K562 (cell line): ENCODE results near the gene JAKMIP1.

Source experiments
- FOXA3 ChIP-seq, 2 experiments: fragments of 450-650 bp in 1 of 2; sonication (generic) in 1 of 2; formaldehyde crosslinking; IDR thresholded peaks in 1 of 2; conservative IDR thresholded peaks in 1 of 2; 2 replicates each; pipeline versions ENCODE4 v1.4.0 to v1.8.0; 2020 to 2022; ENCODE audit warnings: mild to moderate bottlenecking in 2 of 2, missing genetic modification reagents in 1 of 2
- FOXK1 ChIP-seq: sonication (generic); formaldehyde crosslinking; IDR thresholded peaks from 2 replicates; pipeline ENCODE4 v1.8.0; 2022; ENCODE audit warnings: missing genetic modification reagents, mild to moderate bottlenecking, borderline replicate concordance
- JUNB ChIP-seq: fragments of 450-650 bp; formaldehyde crosslinking; conservative IDR thresholded peaks from 2 replicates; pipeline ENCODE4 v1.4.0; 2020; ENCODE audit warnings: mild to moderate bottlenecking
- THRAP3 ChIP-seq: fragments of 450-650 bp; IDR thresholded peaks from 2 replicates; pipeline ENCODE4 v1.6.1; 2016; ENCODE audit warnings: mild to moderate bottlenecking, inconsistent platforms, borderline replicate concordance
- ZNF3 ChIP-seq: fragments of 250-450 bp; sonication (Bioruptor Pico); IDR thresholded peaks from 2 replicates; pipeline ENCODE4 v1.5.0; 2021; ENCODE audit warnings: mild to moderate bottlenecking, moderate library complexity
- ZNF436 ChIP-seq: fragments of 250-450, 450-650 bp; sonication (Bioruptor Pico); formaldehyde crosslinking; IDR thresholded peaks from 2 replicates; pipeline ENCODE4 v1.7.0; 2020; ENCODE audit warnings: mild to moderate bottlenecking
- TF ChIP-seq, protein P1 (sequence below), 2 experiments: IDR thresholded peaks; 2 replicates each; pipeline ENCODE4 v1.6.1; 2011; ENCODE audit warnings: borderline replicate concordance in 1 of 2, control low read depth in 1 of 2, low read depth in 1 of 2, low read length in 1 of 2, mild to moderate bottlenecking in 1 of 2, mixed read lengths in 1 of 2, moderate library complexity in 1 of 2; ENCODE audit not compliant: insufficient read depth in 1 of 2, insufficient read length in 1 of 2, poor library complexity in 1 of 2, severe bottlenecking in 1 of 2; ENCODE audit errors: extremely low read depth in 1 of 2
- TF ChIP-seq, protein P2 (sequence below): IDR thresholded peaks from 2 replicates; pipeline ENCODE4 v1.6.1; 2016; ENCODE audit warnings: missing genetic modification characterization, missing compliant biosample characterization
- TF ChIP-seq, protein P3 (sequence below): fragments of 200-800 bp; sonication (Bioruptor generic); IDR thresholded peaks from 2 replicates; pipeline ENCODE4 v1.6.1; 2017; ENCODE audit warnings: missing genetic modification characterization, missing compliant biosample characterization
- TF ChIP-seq, protein P4 (sequence below), 3 experiments: IDR thresholded peaks in 2 of 3; conservative IDR thresholded peaks in 1 of 3; 2 replicates each; pipeline ENCODE4 v1.5.1; 2011 to 2012; ENCODE audit warnings: low read length in 3 of 3, mild to moderate bottlenecking in 3 of 3, control low read depth in 2 of 3, improper control_type of control experiment in 1 of 3, inconsistent platforms in 1 of 3, low read depth in 1 of 3, mixed read lengths in 1 of 3, moderate library complexity in 1 of 3; ENCODE audit not compliant: insufficient read depth in 2 of 3

DNA sequence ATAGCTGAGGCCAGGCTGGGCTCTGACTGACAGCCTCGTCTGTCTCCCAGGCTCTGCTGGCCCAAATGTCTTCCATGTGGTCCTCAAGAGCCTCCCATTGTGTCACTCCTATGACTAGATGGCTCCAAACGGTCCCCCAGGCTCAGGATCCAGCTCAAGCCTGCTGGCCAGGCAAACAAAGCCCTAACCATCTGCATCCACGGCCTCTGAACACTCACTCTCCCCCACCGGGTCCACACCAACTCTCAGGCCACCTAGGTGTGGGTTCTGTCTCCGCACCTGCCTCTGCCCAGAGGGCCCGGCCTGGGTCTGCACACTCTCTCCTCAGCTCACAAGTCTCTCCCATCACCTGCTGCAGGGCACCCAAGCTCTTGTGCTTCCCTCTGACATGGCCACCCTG lies 52.9 kb downstream of the JAKMIP1 start:
- TF ChIP-seq ZNF436 (CRISPR knock-in tag) = no peak
- TF ChIP-seq ZNF3 (CRISPR knock-in tag) = no peak
- no peak for TF ChIP-seq JUNB
- TF ChIP-seq, protein P1, sequence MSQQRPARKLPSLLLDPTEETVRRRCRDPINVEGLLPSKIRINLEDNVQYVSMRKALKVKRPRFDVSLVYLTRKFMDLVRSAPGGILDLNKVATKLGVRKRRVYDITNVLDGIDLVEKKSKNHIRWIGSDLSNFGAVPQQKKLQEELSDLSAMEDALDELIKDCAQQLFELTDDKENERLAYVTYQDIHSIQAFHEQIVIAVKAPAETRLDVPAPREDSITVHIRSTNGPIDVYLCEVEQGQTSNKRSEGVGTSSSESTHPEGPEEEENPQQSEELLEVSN (IDR thresholded peaks at IDR 0.05; ENCODE audit: borderline replicate concordance in 1 of 2, extremely low read depth in 1 of 2, insufficient read depth in 1 of 2, insufficient read length in 1 of 2, low read depth in 1 of 2, low read length in 1 of 2, poor library complexity in 1 of 2, severe bottlenecking in 1 of 2) = no peak
- no peak for TF ChIP-seq FOXK1
- no peak for TF ChIP-seq FOXA3 (CRISPR knock-in tag; conservative IDR thresholded peaks at IDR 0.05 in 1 of 2, IDR thresholded peaks at IDR 0.05 in 1 of 2)
- TF ChIP-seq, protein P2, sequence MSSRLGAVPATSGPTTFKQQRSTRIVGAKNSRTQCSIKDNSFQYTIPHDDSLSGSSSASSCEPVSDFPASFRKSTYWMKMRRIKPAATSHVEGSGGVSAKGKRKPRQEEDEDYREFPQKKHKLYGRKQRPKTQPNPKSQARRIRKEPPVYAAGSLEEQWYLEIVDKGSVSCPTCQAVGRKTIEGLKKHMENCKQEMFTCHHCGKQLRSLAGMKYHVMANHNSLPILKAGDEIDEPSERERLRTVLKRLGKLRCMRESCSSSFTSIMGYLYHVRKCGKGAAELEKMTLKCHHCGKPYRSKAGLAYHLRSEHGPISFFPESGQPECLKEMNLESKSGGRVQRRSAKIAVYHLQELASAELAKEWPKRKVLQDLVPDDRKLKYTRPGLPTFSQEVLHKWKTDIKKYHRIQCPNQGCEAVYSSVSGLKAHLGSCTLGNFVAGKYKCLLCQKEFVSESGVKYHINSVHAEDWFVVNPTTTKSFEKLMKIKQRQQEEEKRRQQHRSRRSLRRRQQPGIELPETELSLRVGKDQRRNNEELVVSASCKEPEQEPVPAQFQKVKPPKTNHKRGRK (tag) = no peak
- no peak for TF ChIP-seq THRAP3
- TF ChIP-seq, protein P3, sequence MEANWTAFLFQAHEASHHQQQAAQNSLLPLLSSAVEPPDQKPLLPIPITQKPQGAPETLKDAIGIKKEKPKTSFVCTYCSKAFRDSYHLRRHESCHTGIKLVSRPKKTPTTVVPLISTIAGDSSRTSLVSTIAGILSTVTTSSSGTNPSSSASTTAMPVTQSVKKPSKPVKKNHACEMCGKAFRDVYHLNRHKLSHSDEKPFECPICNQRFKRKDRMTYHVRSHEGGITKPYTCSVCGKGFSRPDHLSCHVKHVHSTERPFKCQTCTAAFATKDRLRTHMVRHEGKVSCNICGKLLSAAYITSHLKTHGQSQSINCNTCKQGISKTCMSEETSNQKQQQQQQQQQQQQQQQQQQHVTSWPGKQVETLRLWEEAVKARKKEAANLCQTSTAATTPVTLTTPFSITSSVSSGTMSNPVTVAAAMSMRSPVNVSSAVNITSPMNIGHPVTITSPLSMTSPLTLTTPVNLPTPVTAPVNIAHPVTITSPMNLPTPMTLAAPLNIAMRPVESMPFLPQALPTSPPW (CRISPR knock-in tag) = no peak
- TF ChIP-seq, protein P4, sequence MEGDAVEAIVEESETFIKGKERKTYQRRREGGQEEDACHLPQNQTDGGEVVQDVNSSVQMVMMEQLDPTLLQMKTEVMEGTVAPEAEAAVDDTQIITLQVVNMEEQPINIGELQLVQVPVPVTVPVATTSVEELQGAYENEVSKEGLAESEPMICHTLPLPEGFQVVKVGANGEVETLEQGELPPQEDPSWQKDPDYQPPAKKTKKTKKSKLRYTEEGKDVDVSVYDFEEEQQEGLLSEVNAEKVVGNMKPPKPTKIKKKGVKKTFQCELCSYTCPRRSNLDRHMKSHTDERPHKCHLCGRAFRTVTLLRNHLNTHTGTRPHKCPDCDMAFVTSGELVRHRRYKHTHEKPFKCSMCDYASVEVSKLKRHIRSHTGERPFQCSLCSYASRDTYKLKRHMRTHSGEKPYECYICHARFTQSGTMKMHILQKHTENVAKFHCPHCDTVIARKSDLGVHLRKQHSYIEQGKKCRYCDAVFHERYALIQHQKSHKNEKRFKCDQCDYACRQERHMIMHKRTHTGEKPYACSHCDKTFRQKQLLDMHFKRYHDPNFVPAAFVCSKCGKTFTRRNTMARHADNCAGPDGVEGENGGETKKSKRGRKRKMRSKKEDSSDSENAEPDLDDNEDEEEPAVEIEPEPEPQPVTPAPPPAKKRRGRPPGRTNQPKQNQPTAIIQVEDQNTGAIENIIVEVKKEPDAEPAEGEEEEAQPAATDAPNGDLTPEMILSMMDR (IDR thresholded peaks at IDR 0.05 in 2 of 3, conservative IDR thresholded peaks at IDR 0.05 in 1 of 3; ENCODE audit: insufficient read depth in 2 of 3, low read depth in 1 of 3, low read length in 3 of 3) = no peak
